Urinary bladder (tissue), 4 donors: ENCODE data around the gene ATN1. TPM values are rescaled to one million over a fixed set of nuclear protein-coding genes. Genes with fewer than 3 reads are reported as not detected.

Source experiments
- DNase-seq: peaks from one replicate; pipeline ENCODE4 v3.0.0-alpha.2; 2015; ENCODE audit errors: extremely low spot score
- H3K27ac ChIP-seq: one replicate; pipeline ENCODE4 v1.5.1; 2013; ENCODE audit warnings: low read depth, mild to moderate bottlenecking, moderate library complexity
- H3K36me3 ChIP-seq: one replicate; pipeline ENCODE4 v1.6.1; 2013; ENCODE audit warnings: mild to moderate bottlenecking, moderate library complexity; ENCODE audit not compliant: insufficient read depth
- H3K4me1 ChIP-seq: one replicate; pipeline ENCODE4 v1.6.1; 2013; ENCODE audit warnings: mild to moderate bottlenecking, moderate library complexity; ENCODE audit not compliant: insufficient read depth
- H3K4me3 ChIP-seq: one replicate; pipeline ENCODE4 v1.5.1; 2013; ENCODE audit warnings: low read depth, low read length
- WGBS: extraction: QIAGEN DNeasy Blood & Tissue Kit; methylation state at CpG from one replicate; pipeline ENCODE4 v1.1.7; 2013; 5-methylcytosine and 5-hydroxymethylcytosine counted together
- polyA plus RNA-seq: library from polyadenylated mRNA; stranded (reverse); fragments of 200-250 nt; gene quantifications from one replicate; pipeline ENCODE4 v1.2.3, GENCODE V29; 2013
- total RNA-seq: library from RNA; depleted of rRNA; stranded (reverse); fragments of >200 nt; gene quantifications from one replicate; pipeline ENCODE4 v1.2.3, GENCODE V29; 2014
- donor health status: healthy with polysubstance abuse.
- donor health status: healthy.

The ATN1 gene
- total and polyA plus RNA-seq, 2 donors: 18.2 to 151 TPM

- peak overlapping the region; percentile 86 for H3K27ac ChIP-seq
- under 1% methylated on average over 71 of the region's 79 CpGs for WGBS
- H3K36me3 ChIP-seq: no peaks in the 10 kb centered on the region
- peak overlapping the region; percentile 98 for H3K4me3 ChIP-seq
- no peaks in the 10 kb centered on the region for H3K4me1 ChIP-seq
- no peak for DNase-seq
Observed at GRCh38 chr12:6928022-6928702, 403 bp downstream of the ATN1 start.

- peak overlapping the region; percentile 82 for H3K27ac ChIP-seq
- H3K4me1 ChIP-seq: no peaks in the 10 kb centered on the region
- peak overlapping the region; percentile 98 for H3K4me3 ChIP-seq
- WGBS: 5% methylated on average over 19 of the region's 19 CpGs
- no peaks in the 10 kb centered on the region for H3K36me3 ChIP-seq
- DNase-seq: no peak
Observed at GRCh38 chr12:6928703-6929407, 1.1 kb downstream of the ATN1 start.

- Histone ChIP-seq H3K36me3 (peaks cover 2% of the 10 kb centered on the region), H3K4me3 (peak overlapping the region; percentile 98), H3K4me1 (no peaks in the 10 kb centered on the region), H3K27ac (no peak overlapping the region)
- 37% methylated on average over 7 of the region's 7 CpGs for WGBS
- no peak for DNase-seq
Observed at GRCh38 chr12:6929466-6930452, 2.0 kb downstream of the ATN1 start.

DNA sequence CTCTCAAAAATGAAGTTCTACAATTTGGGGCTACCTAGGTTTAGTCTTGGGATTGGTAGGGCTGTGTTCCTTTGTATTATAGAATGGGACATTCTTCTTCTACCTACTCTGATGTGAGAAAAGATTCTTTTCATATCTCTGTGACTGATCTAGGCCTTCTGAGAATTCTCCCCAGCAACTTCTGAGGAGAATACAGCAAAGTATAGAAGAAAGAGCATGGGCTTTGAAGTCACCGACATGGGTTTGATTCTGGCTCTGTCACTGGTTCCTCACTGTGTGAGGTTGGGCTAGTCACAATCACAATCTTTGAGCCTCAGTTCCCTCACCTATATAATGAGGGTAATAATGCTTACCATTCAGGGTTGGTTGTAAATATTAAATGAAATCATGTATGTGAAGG is 5.0 kb downstream of the ATN1 start:
- 44% methylated on average over 1 of the region's 1 CpG for WGBS
- Histone ChIP-seq H3K36me3 (peaks cover 5% of the 10 kb centered on the region), H3K27ac (no peak overlapping the region), H3K4me3 (no peak overlapping the region), H3K4me1 (no peaks in the 10 kb centered on the region)
- no peak for DNase-seq

GRCh38 chr12:6934110-6934509 is 6.4 kb downstream of the ATN1 start:
- H3K27ac ChIP-seq: peak overlapping the region; percentile 15

DNA sequence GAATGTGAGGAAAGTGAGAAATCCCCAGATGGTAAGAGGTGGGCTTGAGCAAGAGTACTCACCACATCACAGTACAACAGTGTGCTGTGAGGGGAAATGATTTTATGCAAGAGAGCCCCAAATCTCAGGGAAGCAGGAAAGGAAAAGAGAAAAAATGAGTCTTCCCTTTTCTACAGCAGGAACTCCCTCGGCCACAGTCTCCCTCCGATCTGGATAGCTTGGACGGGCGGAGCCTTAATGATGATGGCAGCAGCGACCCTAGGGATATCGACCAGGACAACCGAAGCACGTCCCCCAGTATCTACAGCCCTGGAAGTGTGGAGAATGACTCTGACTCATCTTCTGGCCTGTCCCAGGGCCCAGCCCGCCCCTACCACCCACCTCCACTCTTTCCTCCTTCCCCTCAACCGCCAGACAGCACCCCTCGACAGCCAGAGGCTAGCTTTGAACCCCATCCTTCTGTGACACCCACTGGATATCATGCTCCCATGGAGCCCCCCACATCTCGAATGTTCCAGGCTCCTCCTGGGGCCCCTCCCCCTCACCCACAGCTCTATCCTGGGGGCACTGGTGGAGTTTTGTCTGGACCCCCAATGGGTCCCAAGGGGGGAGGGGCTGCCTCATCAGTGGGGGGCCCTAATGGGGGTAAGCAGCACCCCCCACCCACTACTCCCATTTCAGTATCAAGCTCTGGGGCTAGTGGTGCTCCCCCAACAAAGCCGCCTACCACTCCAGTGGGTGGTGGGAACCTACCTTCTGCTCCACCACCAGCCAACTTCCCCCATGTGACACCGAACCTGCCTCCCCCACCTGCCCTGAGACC is 7.8 kb downstream of the ATN1 start:
- H3K27ac ChIP-seq: no peak overlapping the region
- H3K4me1 ChIP-seq: no peaks in the 10 kb centered on the region
- 58% methylated on average over 14 of the region's 14 CpGs for WGBS

More at GRCh38 chr12:6934110-6934509, 6.4 kb downstream of the ATN1 start:
- H3K4me1 ChIP-seq: no peaks in the 10 kb centered on the region
- WGBS: 40% methylated on average over 8 of the region's 8 CpGs
- H3K4me3 ChIP-seq: no peak overlapping the region
- peaks cover 5% of the 10 kb centered on the region for H3K36me3 ChIP-seq
- no peak for DNase-seq

GRCh38 chr12:6936194-6936635 is 8.5 kb downstream of the ATN1 start:
- 87% methylated on average over 3 of the region's 3 CpGs for WGBS
- Histone ChIP-seq H3K36me3 (peaks cover 5% of the 10 kb centered on the region), H3K4me3 (no peak overlapping the region), H3K27ac (no peak overlapping the region), H3K4me1 (no peaks in the 10 kb centered on the region)
- no peak for DNase-seq

More for the DNA sequence above, 7.8 kb downstream of the ATN1 start:
- Histone ChIP-seq H3K36me3 (peaks cover 5% of the 10 kb centered on the region), H3K4me3 (no peak overlapping the region)
- no peak for DNase-seq

GRCh38 chr12:6936636-6937480 is 9.1 kb downstream of the ATN1 start:
- Histone ChIP-seq H3K4me1 (no peaks in the 10 kb centered on the region), H3K36me3 (peaks cover 5% of the 10 kb centered on the region), H3K27ac (peak overlapping the region; percentile 79), H3K4me3 (peak overlapping the region; percentile 50)
- WGBS: 23% methylated on average over 36 of the region's 36 CpGs
- DNase-seq: no peak

DNA sequence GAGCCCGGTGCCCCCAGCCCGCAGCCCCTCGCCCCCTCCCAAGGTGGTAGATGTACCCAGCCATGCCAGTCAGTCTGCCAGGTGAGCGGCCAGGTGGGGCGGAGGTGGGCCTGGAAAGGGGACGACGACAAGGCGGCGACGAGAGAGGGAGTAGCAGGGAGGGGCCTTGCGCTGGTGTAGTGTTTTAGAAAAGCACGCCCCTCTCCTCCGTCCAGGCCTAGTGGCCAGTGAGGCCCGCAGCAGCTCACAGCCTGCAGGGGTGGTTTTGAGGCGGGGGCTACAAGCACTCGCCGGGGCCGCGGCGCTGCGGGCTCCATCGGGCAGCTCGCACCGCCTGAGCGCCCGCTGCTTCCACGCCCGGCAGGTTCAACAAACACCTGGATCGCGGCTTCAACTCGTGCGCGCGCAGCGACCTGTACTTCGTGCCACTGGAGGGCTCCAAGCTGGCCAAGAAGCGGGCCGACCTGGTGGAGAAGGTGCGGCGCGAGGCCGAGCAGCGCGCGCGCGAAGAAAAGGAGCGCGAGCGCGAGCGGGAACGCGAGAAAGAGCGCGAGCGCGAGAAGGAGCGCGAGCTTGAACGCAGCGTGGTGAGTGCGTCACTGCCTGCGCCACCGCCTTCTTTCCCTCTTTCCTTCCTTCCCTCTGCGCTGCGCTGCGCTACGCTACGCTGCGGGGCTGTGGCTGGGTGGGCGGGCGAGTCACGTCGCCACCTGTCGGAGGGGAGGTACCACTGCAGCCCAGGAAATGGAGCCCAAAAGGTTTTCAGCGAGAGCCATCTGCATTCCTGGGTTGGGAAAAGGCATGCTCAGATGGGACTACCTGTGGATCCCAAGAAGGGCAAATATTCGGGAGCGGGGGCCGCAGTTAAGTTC is 10.0 kb downstream of the ATN1 start:
- Histone ChIP-seq H3K4me1 (no peaks in the 10 kb centered on the region), H3K36me3 (peaks cover 5% of the 10 kb centered on the region), H3K27ac (peak overlapping the region; percentile 79), H3K4me3 (peak overlapping the region; percentile 50)
- peak; percentile 89 for DNase-seq
- under 1% methylated on average over 80 of the region's 80 CpGs for WGBS

GRCh38 chr12:6938353-6939190 is 10.8 kb downstream of the ATN1 start:
- WGBS: 82% methylated on average over 32 of the region's 32 CpGs
- no peak for DNase-seq
- Histone ChIP-seq H3K4me1 (no peaks in the 10 kb centered on the region), H3K36me3 (peaks cover 5% of the 10 kb centered on the region), H3K4me3 (no peak overlapping the region), H3K27ac (no peak overlapping the region)

GRCh38 chr12:6939191-6939540 is 11.4 kb downstream of the ATN1 start:
- Histone ChIP-seq H3K4me1 (no peaks in the 10 kb centered on the region), H3K4me3 (no peak overlapping the region), H3K27ac (no peak overlapping the region), H3K36me3 (peaks cover 5% of the 10 kb centered on the region)
- 77% methylated on average over 2 of the region's 2 CpGs for WGBS
- no peak for DNase-seq
